PC-3 (cell line): ENCODE results near the gene USP15.

ENCODE experiments used
- EZH2phosphoT487 ChIP-seq: fragments of 300-600 bp; sonication (generic); IDR thresholded peaks from 2 replicates; pipeline ENCODE4 v1.6.1; 2018; ENCODE audit warnings: mild to moderate bottlenecking, antibody characterized with exemption, low read length, borderline replicate concordance
- TF ChIP-seq, protein P1 (sequence below): fragments of 300-600 bp; sonication (generic); conservative IDR thresholded peaks from 2 replicates; pipeline ENCODE4 v1.5.1; 2017; ENCODE audit warnings: antibody characterized with exemption, low read depth, mild to moderate bottlenecking, low read length

DNA sequence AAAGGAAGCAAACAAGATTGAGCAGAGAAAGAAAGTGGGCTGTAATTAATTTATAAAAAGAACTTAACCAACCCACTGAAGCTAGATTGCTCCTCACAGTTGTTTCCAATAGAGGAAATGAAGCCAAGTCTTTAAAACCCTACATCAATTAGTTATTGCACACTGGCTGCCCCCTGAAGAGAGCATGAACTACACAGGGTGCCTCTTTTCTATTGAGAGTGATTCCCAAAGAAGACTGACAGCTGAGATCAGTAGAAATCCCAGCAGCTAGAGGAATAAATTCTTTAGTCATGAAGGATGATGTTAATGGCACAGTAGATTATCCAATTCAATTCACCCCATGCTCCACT lies 8.6 kb upstream of the USP15 start:
- TF ChIP-seq, protein P1, sequence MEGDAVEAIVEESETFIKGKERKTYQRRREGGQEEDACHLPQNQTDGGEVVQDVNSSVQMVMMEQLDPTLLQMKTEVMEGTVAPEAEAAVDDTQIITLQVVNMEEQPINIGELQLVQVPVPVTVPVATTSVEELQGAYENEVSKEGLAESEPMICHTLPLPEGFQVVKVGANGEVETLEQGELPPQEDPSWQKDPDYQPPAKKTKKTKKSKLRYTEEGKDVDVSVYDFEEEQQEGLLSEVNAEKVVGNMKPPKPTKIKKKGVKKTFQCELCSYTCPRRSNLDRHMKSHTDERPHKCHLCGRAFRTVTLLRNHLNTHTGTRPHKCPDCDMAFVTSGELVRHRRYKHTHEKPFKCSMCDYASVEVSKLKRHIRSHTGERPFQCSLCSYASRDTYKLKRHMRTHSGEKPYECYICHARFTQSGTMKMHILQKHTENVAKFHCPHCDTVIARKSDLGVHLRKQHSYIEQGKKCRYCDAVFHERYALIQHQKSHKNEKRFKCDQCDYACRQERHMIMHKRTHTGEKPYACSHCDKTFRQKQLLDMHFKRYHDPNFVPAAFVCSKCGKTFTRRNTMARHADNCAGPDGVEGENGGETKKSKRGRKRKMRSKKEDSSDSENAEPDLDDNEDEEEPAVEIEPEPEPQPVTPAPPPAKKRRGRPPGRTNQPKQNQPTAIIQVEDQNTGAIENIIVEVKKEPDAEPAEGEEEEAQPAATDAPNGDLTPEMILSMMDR, result no peak
- no peak for TF ChIP-seq EZH2phosphoT487
